ENCODE data around the gene MTUS2.

GRCh38 chr13:28942906-28943305, 122.8 kb downstream of the MTUS2 start:
- TF ChIP-seq CTCF (IDR thresholded peaks at IDR 0.05) = no peak
- TF ChIP-seq ZFX (IDR thresholded peaks at IDR 0.05; ENCODE audit: borderline replicate concordance) = no peak

All from 22Rv1 (cell line).